KBM-7 (cell line): ENCODE measurements around the gene PKNOX2.
"Not testable (repeated sequence)": the region's sequence is repeated elsewhere in the genome, so short reads cannot be mapped to it uniquely, and the experiment has no call there.

Experiments used
- DNase-seq: peaks from one replicate; pipeline ENCODE4 v3.0.0-alpha.2; 2015
- in situ Hi-C: fragments of 300-500 bp; cut with MboI; formaldehyde crosslinking; loops from 2 replicates; pipeline ENCODE4 v1.14.3; 2020; ENCODE audit warnings: low sequenced_read_pairs, low pct_unique_long_range_greater_than_20kb, mixed read lengths

Gene PKNOX2

DNA sequence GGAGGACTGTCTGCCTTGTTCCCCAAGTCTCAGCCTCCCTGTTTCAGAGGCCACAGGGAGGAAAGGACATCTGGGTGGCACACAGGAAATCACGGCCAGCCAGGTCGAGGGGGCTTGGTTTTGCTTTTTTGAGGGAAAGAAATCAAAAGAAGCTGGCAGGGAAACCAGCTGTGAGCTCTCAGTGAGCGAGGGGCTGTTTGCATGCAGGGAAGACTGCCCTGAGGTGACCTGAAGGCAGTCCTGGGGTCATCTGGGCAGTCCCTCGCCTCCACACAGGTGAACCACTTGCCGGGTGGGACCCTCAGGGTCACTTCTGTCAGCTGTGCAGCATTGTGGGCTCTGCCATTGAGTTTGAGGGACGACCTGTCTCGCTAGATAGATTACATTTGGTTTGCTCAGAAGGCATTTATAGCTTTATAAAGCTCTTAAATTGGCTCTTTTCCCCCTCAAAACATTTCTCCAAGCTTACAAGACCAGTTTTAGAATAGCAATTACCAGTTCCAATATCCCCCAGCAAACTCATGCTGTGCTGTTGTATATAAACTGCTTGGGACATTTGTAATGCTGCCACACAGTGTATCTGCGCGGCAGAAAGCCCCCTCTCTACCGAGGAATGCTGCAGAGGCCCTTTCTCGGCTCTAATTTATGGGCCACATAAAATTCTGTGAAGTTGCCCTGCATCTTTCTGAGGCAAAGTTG is 28.3 kb downstream of the PKNOX2 start:
- no peak for DNase-seq
- in situ Hi-C loops = no loop called here

GRCh38 chr11:125193416-125193726 is 28.8 kb downstream of the PKNOX2 start:
- DNase-seq = no peak
- in situ Hi-C loops = no loop called here

DNA sequence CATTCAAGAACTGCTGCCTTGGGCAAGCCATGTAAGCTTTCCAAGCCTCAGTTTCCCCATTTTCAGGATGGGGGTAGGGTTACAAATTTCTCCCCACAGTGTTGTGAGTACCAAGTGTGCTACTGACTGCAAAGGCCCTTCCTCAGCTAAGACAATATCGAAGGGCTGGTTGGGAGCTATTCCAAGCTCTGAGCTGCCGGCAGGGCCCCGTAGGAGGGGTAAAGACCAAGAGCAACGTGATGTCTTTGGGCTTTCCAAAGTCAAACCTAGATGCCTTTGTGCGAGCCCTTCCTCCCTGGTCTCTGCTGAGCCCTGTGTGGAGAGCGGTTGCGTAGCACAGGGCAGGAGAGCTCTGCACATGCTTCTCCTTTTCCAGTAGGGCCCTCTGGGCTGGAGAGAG is 29.3 kb downstream of the PKNOX2 start:
- DNase-seq = no peak
- in situ Hi-C loops = no loop called here

GRCh38 chr11:125199915-125200314 is 35.4 kb downstream of the PKNOX2 start:
- no peak for DNase-seq
- in situ Hi-C loops = no loop called here

DNA sequence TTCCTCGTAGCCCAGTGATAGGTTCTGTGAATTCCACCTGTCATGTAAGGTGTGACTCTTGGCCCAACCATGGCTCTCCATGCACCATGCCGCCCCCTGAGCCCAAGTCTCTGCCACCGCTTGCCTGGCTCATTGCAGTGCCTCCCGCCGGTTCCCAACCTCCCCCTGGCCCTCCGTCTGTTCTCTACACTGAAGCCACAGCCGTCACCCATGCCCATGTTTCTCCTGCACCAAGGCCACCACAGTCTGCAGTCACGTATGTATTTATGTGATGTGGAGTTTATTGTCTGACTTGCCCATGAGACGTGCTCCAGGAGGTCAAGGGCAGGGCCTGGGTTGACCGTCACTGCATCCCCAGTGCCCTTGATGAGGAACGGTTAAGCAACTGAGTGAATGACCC is 35.9 kb downstream of the PKNOX2 start:
- in situ Hi-C loops = no loop called here
- DNase-seq = no peak

- in situ Hi-C loops = no loop called here
- no peak for DNase-seq
These were observed 37.1 kb downstream of the PKNOX2 start for GRCh38 chr11:125201525-125202141.

DNA sequence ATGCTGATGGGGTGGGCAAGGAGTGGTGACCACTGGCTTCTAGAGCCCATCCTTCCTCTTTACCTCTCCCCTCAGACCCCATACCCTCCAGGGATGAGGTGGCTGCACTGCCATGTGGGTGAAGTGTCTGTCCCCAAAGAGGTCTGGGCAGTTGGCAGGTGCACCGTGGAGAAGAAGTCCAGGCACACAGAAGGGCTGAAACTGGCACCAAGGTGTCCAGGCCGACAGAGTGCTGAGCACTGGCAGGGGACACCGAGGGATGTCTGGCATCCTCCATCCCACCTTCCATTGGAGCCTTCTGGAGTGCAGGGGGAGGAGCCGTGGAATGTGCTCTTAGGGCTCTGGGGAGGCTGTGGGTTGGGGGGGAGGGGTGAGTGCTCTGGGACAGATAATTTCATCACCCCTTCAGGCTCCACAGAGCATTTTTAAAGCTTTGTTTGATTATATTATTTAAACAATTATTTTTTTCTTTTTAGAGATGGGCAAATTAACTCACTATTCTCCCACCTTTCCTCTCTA is 37.9 kb downstream of the PKNOX2 start:
- in situ Hi-C loops = no loop called here
- no peak for DNase-seq

GRCh38 chr11:125202977-125203376 is 38.4 kb downstream of the PKNOX2 start:
- no peak for DNase-seq
- in situ Hi-C loops = no loop called here

DNA sequence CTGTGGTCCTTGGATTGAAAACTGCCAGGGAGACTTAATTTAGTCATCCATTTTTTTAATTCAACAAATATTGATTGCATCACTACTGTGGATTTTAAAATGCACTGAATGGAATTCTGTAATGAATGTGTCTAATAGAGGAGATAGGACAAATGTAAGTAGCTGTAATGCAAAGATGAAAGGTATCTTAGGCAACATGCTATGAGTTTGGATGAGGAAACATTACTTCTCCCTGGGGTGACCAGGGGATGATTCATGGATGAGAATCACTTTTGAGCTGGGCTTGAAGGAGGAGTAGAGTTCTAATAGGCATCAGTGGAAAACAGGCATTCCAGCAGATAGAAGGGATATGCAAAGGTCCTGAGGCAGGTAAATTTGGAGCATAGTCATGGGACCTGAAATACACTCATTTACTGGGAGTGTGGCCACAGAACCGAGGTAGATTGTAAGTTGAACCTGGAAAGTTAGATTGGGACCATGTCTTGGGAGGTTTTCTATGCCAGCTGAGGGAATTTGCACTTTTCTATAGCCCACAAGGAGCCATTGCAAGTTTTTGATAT is 43.4 kb downstream of the PKNOX2 start:
- in situ Hi-C loops = no loop called here
- DNase-seq = no peak

DNA sequence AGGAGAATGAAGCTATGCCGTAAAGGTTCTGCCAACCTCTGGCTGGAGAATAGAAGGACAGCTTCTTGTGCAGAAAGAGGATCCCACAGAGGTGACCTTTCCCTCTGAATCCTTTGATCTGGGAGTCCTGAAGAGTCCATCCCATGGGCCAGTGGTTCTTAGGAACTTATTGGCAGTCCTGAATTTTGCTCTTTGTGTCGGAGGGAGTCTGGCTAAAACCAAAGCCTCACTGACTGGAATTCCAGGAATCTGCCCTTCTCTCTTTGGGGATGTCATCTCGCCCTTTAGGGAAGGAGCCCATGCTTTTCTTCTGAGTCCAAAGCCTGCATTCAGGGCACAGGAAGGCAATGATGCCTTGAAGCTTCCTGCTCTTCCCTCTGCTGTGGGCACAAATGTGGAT is 45.5 kb downstream of the PKNOX2 start:
- DNase-seq = no peak
- in situ Hi-C loops = no loop called here

DNA sequence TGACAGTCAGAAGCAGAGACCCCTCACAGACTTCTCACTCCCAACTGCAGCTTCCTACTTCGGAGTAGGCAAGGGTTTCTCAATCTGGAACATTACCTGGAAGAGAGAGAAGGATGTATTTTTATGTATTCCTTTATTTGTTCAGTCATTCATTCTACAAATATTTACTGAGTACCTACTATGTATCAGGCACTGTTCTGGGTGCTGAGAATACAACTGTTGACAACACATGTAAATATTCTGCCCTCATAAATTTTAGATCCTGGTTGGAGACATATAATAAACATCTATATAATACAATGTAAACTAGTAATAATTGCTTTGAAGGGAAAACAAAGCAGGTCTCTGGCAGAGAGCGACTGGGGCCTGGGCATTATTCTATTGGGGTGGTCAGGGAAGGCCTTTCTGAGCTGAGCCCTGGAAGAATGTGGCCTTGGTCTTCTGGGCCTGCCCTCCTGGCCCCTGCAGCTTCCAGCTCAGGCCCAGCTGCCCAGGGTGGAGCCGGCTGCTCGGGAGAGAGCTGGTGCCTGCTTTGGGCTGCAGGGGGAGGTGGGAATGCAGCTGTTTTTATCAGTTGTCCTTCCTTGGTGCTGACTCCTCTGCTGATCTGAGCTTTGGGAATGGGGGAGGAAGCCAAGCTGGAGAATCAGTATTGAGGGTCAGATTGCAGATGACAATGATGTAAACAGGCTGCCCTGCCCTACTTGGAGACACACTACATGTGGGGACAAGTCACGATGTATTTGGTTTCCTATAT is 46.8 kb downstream of the PKNOX2 start:
- in situ Hi-C loops = no loop called here
- no peak for DNase-seq

DNA sequence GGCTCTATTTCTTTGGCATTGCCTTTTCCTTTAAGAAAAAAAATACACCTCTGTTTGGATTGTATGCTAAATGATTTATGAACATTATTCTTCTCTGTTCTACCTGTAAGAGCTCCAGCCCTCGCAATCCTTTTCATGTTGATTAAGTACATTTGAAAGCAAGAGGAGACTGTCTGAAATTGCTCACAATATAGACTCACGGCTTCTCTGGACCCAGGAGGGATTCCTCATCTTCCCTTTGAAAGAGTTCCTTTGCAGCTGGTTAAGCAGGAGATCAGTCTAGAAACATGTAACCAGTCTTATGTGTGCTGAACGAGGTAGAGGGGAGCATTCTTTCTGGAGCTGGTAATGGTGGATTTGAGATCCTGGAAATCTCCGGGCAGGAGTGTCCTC is 47.4 kb downstream of the PKNOX2 start:
- in situ Hi-C loops = no loop called here

DNA sequence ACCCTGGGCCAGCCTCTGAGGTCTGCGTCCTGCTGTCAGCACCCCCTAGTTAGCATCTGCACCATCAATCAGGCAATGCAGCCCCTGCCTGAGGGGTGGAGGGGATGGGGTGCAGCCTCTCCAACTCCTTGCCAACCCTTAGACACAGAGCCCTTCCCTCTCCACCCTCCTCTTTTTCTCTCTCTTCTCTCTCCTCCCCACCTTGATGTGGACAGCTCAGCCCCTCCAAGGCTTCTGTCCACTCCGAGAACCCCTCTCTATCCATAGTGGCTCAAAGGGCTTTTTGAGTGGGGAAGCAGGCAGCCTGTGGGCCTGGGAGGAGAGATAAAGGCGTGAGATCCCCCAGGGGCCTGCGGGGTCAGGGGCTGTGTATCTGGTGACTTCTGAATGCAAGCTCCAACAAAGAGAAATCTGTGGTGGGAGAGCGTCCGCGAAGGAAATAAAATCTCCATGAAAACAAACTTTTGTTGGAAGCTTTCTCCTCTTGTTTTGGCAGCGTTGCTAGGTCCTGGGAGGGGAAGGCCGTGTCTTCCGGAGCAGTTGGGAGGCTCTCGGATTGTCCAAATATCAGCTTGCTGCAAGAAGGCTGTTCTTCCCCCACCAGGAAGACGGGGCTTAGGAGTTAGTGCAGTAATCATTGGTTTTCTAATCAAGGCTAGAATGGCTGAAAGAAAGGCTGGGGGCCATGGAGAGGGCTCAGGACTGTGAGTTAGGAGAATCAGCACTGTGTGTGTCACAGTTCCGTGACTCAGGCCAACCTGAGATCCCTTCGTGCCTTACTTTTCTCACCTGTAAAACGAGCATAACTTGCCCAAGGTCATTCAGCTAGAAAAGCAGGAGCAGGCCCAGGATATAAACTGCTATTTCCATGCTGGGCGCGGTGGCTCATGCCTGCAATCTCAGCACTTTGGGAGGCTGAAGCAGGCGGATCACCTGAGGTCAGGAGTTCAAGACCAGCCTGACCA is 50.3 kb downstream of the PKNOX2 start:
- no peak for DNase-seq
- in situ Hi-C loops = no loop called here

More for the DNA sequence above, 47.4 kb downstream of the PKNOX2 start:
- no peak for DNase-seq

DNA sequence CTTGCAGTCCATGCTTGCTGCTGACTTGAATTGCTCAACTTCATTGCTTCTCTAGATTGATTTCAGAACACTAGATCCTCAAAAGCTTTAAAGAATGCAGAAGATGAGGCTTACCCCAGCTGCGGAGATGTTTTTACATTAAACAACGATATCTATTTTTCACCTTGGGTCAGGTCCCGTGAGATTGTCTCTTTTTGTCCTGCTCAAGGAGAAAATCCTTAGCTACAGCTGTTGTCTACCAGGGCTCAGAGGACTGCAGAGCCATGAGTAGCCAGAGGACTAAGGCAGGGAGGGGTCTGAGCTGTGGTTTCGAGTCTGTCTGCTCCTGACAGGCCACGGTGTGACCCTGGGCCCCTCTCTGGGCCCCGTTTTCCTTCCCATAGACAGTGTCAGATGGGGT is 51.4 kb downstream of the PKNOX2 start:
- DNase-seq = no peak
- in situ Hi-C loops = no loop called here

GRCh38 chr11:125218336-125218735 is 53.8 kb downstream of the PKNOX2 start:
- DNase-seq = no peak
- in situ Hi-C loops = no loop called here

GRCh38 chr11:125221461-125221860 is 56.9 kb downstream of the PKNOX2 start:
- in situ Hi-C loops = no loop called here
- DNase-seq = no peak

DNA sequence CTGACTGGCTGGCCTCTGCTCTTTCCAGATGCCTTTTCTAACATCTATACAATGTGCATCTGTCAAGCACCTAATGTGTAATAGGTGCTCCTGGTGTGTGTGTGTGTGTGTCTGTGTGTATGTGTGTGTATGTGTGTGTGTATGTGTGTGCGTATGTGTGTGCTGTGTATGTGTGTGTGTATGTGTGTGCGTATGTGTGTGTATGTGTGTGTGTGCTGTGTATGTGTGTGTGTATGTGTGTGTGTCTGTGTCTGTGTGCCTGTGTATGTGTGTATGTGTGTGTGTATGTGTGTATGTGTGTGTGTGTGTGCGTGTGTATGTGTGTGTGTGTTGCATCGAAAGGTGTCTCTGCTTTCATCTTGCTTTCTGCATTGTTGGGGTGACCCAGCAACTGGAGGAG is 57.9 kb downstream of the PKNOX2 start:
- DNase-seq = no peak
- in situ Hi-C loops = no loop called here

DNA sequence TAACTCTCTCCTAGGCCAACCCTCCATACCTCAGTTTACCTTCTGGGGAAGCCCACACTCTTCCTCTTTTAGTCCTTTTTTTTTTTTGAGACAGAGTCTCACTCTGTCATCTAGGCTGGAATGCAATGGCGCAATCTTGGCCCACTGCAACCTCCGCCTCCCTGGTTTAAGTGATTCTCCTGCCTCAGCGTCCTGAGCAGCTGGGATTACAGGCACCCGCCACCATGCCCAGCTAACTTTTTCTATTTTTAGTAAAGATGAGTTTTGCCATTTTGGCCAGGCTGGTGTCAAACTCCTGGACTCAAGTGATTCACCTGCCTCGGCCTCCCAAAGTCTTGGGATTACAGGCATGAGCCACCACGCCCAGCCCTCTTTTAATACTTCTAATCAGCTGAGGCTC is 58.6 kb downstream of the PKNOX2 start:
- in situ Hi-C loops, DNase-seq: not testable (repeated sequence)

- no peak for DNase-seq
- in situ Hi-C loops = no loop called here
These were observed 59.4 kb downstream of the PKNOX2 start for GRCh38 chr11:125223901-125224361.
